NCI-H2196 (cell line): ENCODE data around the gene OR52J3.

Experiments
- DNase-seq: peaks from one replicate; lab custom pipeline; 2025; ENCODE audit not compliant: unreplicated experiment; lab: John Stamatoyannopoulos, UW

OR52J3 gene

GRCh38 chr11:5092821-5093585, 46.7 kb downstream of the OR52J3 start:
- no peak for DNase-seq

GRCh38 chr11:5096011-5096410, 49.7 kb downstream of the OR52J3 start:
- DNase-seq, result no peak
